K562 (cell line): ENCODE data around the gene STAP1. TPM values are rescaled to one million over a fixed set of nuclear protein-coding genes. Genes with fewer than 3 reads are reported as not detected.

Source experiments
- ATAC-seq: fragments of 200-7000 bp; cut with Tn5 transposase; 3 replicates; pipeline ENCODE4 v1.9.1; 2020; ENCODE audit warnings: moderate library complexity
- BruUV-seq: library from RNA; stranded (reverse); fragments of 400-500 nt; replicated peaks from 2 replicates; lab custom pipeline; 2021; lab: Mats Ljungman, UMichigan
- CTCF ChIA-PET: fragments of 300-600 bp; formaldehyde crosslinking; extraction: SDS; loops from one replicate; lab custom pipeline; 2021; ENCODE audit warnings: low intra/inter-chr PET ratio; lab: Yijun Ruan, JAX
- POLR2A ChIA-PET: fragments of 300-600, 350-650 bp; sonication (Branson Sonifier 250); formaldehyde crosslinking; extraction: SDS; loops from one replicate; lab custom pipeline; 2021; ENCODE audit warnings: antibody characterized with exemption, inconsistent platforms; lab: Yijun Ruan, JAX
- DNase-seq, 4 experiments: peaks; one replicate each; pipeline versions ENCODE4 v3.0.0 to v3.0.0-alpha.2; 2011 to 2018; ENCODE audit warnings: low spot score in 3 of 4, mixed read lengths in 3 of 4; ENCODE audit errors: extremely low read depth in 1 of 4
- FAIRE-seq: peaks from 2 replicates; lab custom pipeline; 2011; peaks lifted over from hg19 to GRCh38; lab: Jason Lieb, UNC
- H2AFZ ChIP-seq: 2 replicates; pipeline ENCODE4 v1.6.0; 2011; ENCODE audit warnings: low read depth, low read length, control low read depth, inconsistent platforms
- H3K27ac ChIP-seq: fragments of 200-600 bp; 3 replicates; pipeline ENCODE4 v1.8.0; 2011; ENCODE audit warnings: low read depth, mild to moderate bottlenecking, control low read depth, inconsistent platforms, low read length, moderate library complexity, mixed read lengths; ENCODE audit errors: extremely low read depth
- H3K27me3 ChIP-seq, 2 experiments: fragments of 300-600 bp in 1 of 2; 2 replicates in 1 of 2; 3 replicates in 1 of 2; pipeline versions ENCODE4 v1.6.0 to v1.8.0; 2011; ENCODE audit warnings: inconsistent platforms in 2 of 2, low read length in 2 of 2, mild to moderate bottlenecking in 1 of 2, mixed read lengths in 1 of 2, moderate library complexity in 1 of 2; ENCODE audit not compliant: control insufficient read depth in 2 of 2, insufficient read depth in 2 of 2
- H3K36me3 ChIP-seq: fragments of 300-600 bp; 3 replicates; pipeline ENCODE4 v1.8.0; 2011; ENCODE audit warnings: mild to moderate bottlenecking, low read length, inconsistent platforms; ENCODE audit not compliant: control insufficient read depth, insufficient read depth
- H3K4me1 ChIP-seq, 2 experiments: fragments of 200-600 bp in 1 of 2; replicated peaks in 1 of 2; 2 replicates in 1 of 2; 3 replicates in 1 of 2; pipeline versions ENCODE4 v1.5.1 to v1.8.0; 2011; ENCODE audit warnings: inconsistent platforms in 2 of 2, low read length in 2 of 2, mild to moderate bottlenecking in 1 of 2, mixed read lengths in 1 of 2, moderate library complexity in 1 of 2; ENCODE audit not compliant: control insufficient read depth in 2 of 2, insufficient read depth in 2 of 2
- H3K4me2 ChIP-seq: 2 replicates; pipeline ENCODE4 v1.6.1; 2011; ENCODE audit warnings: low read length, control low read depth, inconsistent platforms, mixed read lengths; ENCODE audit not compliant: insufficient read depth
- H3K4me3 ChIP-seq: fragments of 200-600 bp; sonication (generic), shearing (Covaris generic); 2 replicates; pipeline ENCODE4 v1.5.1; 2016; ENCODE audit warnings: control low read depth, inconsistent platforms
- H3K79me2 ChIP-seq: fragments of 200-600 bp; 3 replicates; pipeline ENCODE4 v1.8.0; 2011; ENCODE audit warnings: low read length, inconsistent platforms; ENCODE audit not compliant: control insufficient read depth, insufficient read depth
- H3K9ac ChIP-seq, 2 experiments: 2 replicates each; pipeline versions ENCODE4 v1.6.0 to v1.6.1; 2011; ENCODE audit warnings: low read depth in 2 of 2, low read length in 2 of 2, control low read depth in 1 of 2, inconsistent platforms in 1 of 2, mild to moderate bottlenecking in 1 of 2, mixed read lengths in 1 of 2; ENCODE audit not compliant: insufficient read depth in 1 of 2
- H3K9me1 ChIP-seq: one replicate; pipeline ENCODE4 v1.6.0; 2011; ENCODE audit warnings: inconsistent platforms, mild to moderate bottlenecking, low read length, moderate library complexity; ENCODE audit not compliant: control insufficient read depth, insufficient read depth
- H3K9me3 ChIP-seq: replicated peaks from 2 replicates; pipeline ENCODE4 v1.5.1; 2011; ENCODE audit warnings: low read depth, low read length, inconsistent platforms; ENCODE audit not compliant: control insufficient read depth, insufficient read depth
- H4K20me1 ChIP-seq: replicated peaks from 2 replicates; pipeline ENCODE4 v1.6.1; 2011; ENCODE audit warnings: low read length, inconsistent platforms, mixed read lengths; ENCODE audit not compliant: control insufficient read depth, insufficient read depth
- CBFA2T3 ChIP-seq: fragments of 450-650 bp; IDR thresholded peaks from 2 replicates; pipeline ENCODE4 v1.6.1; 2017
- HDGF ChIP-seq: fragments of 450-650 bp; IDR thresholded peaks from 2 replicates; pipeline ENCODE4 v1.6.1; 2016
- HMG20A ChIP-seq: fragments of 450-650 bp; formaldehyde crosslinking; conservative IDR thresholded peaks from 2 replicates; pipeline ENCODE4 v1.4.0; 2020; ENCODE audit warnings: mild to moderate bottlenecking, mixed read lengths
- HMGN3 ChIP-seq: IDR thresholded peaks from 2 replicates; pipeline ENCODE4 v1.6.1; 2011; ENCODE audit warnings: borderline replicate concordance, low read depth, mild to moderate bottlenecking, mixed read lengths, low read length; ENCODE audit not compliant: insufficient read length; ENCODE audit errors: extremely low read depth
- KDM1A ChIP-seq, 2 experiments: fragments of 450-650 bp; IDR thresholded peaks; 2 replicates each; pipeline ENCODE4 v1.6.1; 2016; ENCODE audit warnings: mild to moderate bottlenecking in 2 of 2
- SMAD1 ChIP-seq: fragments of 150-350 bp; IDR thresholded peaks from 2 replicates; pipeline ENCODE4 v1.6.1; 2014; ENCODE audit warnings: low read length, low read depth; ENCODE audit not compliant: partially characterized antibody
- SPI1 ChIP-seq: IDR thresholded peaks from 2 replicates; pipeline ENCODE4 v1.6.1; 2011; ENCODE audit warnings: low read depth, low read length, control low read depth, borderline replicate concordance
- ZNF696 ChIP-seq: fragments of 250-450 bp; sonication (Bioruptor Pico); conservative IDR thresholded peaks from 2 replicates; pipeline ENCODE4 v1.4.0; 2020; ENCODE audit warnings: mild to moderate bottlenecking, moderate library complexity
- ZNF717 ChIP-seq: fragments of 250-450 bp; sonication (Bioruptor Pico); IDR thresholded peaks from 2 replicates; pipeline ENCODE4 v1.5.0; 2021
- WGBS: fragments of 100-300 bp; shearing (Covaris generic); methylation state at CpG from one replicate; pipeline ENCODE4 v1.1.6; 2016; ENCODE audit warnings: low coverage, mixed read lengths; ENCODE audit not compliant: insufficient coverage; ENCODE audit errors: missing lambda C conversion rate; 5-methylcytosine and 5-hydroxymethylcytosine counted together
- in situ Hi-C: fragments of 300-500 bp; cut with MboI; formaldehyde crosslinking; loops from 4 replicates; pipeline ENCODE4 v1.15.0; 2018; ENCODE audit warnings: inconsistent platforms, mixed read lengths
- intact Hi-C: fragments of 100-400 bp; cut with micrococcal nuclease; formaldehyde crosslinking; loops from 2 replicates; pipeline ENCODE4 v1.14.2; 2022
- polyA plus RNA-seq, 8 experiments: library from polyadenylated mRNA; depleted of rRNA in 4 of 8; stranded (reverse) in 5 of 8; unstranded in 3 of 8; fragments of >200 nt; fragmentation: Nextera tagmentation in 2 of 8; fragmentation: Illumina TruSeq in 1 of 8; extraction: Ambion mirVana in 2 of 8; extraction: Trizol in 1 of 8; gene quantifications; 2 replicates each; pipeline versions ENCODE4 v1.2.1 to v1.2.3, GENCODE V29; 2011 to 2014; ENCODE audit warnings: inconsistent platforms in 1 of 8, missing spikeins in 1 of 8
- total RNA-seq, 7 experiments: library from RNA; depleted of rRNA in 6 of 7; stranded (reverse); fragments of >200 nt in 6 of 7; fragmentation: Illumina TruSeq in 2 of 7; extraction: Trizol in 2 of 7; gene quantifications; 2 replicates each; pipeline versions ENCODE4 v1.2.1 to v1.2.3, GENCODE V29; 2011 to 2021; ENCODE audit warnings: low replicate concordance in 1 of 7

STAP1 gene
- total and polyA plus RNA-seq, 9 of the 15 experiments (the other 6 are each of a cell fraction or from before 2014, with no cell fraction given), result 0.50 to 5.6 (median 1.4) TPM

DNA sequence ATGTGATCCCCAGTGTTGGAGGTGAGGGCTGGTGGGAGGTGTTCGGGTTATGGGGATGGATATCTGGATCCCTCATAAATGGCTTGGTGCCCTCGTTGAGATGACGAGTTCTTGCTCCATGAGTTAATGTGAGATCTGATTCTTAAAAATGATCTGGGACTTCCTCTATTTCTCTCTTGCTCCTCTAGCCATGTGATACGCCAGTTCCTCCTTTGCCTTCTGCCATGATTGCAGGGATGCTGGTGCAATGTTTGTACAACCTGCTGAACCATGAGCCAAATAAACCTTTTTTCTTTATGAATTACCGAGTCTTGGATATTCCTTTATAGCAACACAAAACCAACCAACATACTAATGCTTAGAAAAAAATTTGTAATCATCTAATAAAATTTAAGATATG, 56.6 kb downstream of the STAP1 start:
- FAIRE-seq, result no peak
- Histone ChIP-seq H3K36me3 (peaks cover 47% of the 10 kb centered on the region), H2AFZ (no peak overlapping the region), H3K9me1 (no peaks in the 10 kb centered on the region), H3K9me3 (no peaks in the 10 kb centered on the region), H3K4me2 (no peak overlapping the region), H3K79me2 (no peaks in the 10 kb centered on the region), H3K27ac (no peak overlapping the region), H3K9ac (no peak overlapping the region), H4K20me1 (no peaks in the 10 kb centered on the region), H3K4me1 (no peaks in the 10 kb centered on the region), H3K27me3 (no peaks in the 10 kb centered on the region), H3K4me3 (no peak overlapping the region)
- DNase-seq, result no peak
- in situ Hi-C loops (no loop called here), intact Hi-C loops (no loop called here)
- BruUV-seq, result no TSS peak
- 95% methylated on average over 5 of the region's 5 CpGs for WGBS
- POLR2A ChIA-PET, result interaction anchor here (0.7 kb wide), 1 partner anchor 13 kb away, joined by 3 read pairs; no protein-coding TSS in a partner anchor
- ATAC-seq, result no peak
- TF ChIP-seq KDM1A (IDR thresholded peaks at IDR 0.05) (no peak), CBFA2T3 (no peak), SPI1 (peak; percentile 61; the same call in 1 of the 2 replicates), HMG20A (CRISPR knock-in tag) (no peak), ZNF696 (CRISPR knock-in tag) (no peak), ZNF717 (CRISPR knock-in tag) (no peak)
- CTCF ChIA-PET, result no interaction called here

DNA sequence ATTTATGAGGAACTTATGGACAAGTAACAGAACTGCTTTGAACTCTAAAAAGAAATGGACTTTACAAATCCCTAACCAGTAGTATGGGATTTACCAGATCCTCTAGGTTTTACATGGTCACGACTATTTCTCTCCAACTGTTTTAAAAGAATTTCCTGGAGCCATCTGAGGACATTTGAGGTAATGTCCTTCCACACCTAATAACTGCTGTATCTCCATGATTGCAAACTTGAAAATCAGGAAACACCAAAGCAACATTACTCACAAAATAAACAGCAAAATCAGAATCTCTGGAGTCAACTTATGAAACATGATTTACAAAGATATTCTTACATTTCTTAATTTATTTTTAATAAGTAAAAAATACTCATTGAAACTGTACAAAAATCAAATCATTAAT, 58.0 kb downstream of the STAP1 start:
- H3K9me1 ChIP-seq, result no peaks in the 10 kb centered on the region
- H3K79me2 ChIP-seq, result no peaks in the 10 kb centered on the region
- POLR2A ChIA-PET, result no interaction called here
- peaks cover 60% of the 10 kb centered on the region for H3K36me3 ChIP-seq
- no peak overlapping the region for H2AFZ ChIP-seq
- no peak overlapping the region for H3K9ac ChIP-seq
- H3K27me3 ChIP-seq, result no peaks in the 10 kb centered on the region
- DNase-seq, result no peak
- ATAC-seq, result no peak
- H4K20me1 ChIP-seq, result no peaks in the 10 kb centered on the region
- H3K27ac ChIP-seq, result no peak overlapping the region
- CTCF ChIA-PET, result no interaction called here
- WGBS, result 100% methylated on average over 1 of the region's 1 CpG
- in situ Hi-C loops (no loop called here), intact Hi-C loops (no loop called here)
- BruUV-seq, result no TSS peak
- FAIRE-seq, result peak; percentile 23
- H3K9me3 ChIP-seq, result no peaks in the 10 kb centered on the region
- no peak overlapping the region for H3K4me2 ChIP-seq
- no peak overlapping the region for H3K4me3 ChIP-seq
- H3K4me1 ChIP-seq, result no peaks in the 10 kb centered on the region
- TF ChIP-seq HMGN3 (no peak), HDGF (no peak), SMAD1 (no peak)
